GM12878 (cell line): ENCODE data around the gene TPD52L2. TPM values are rescaled to one million over a fixed set of nuclear protein-coding genes. Genes with fewer than 3 reads are reported as not detected.

Experiments
- ATAC-seq: fragments of 200-7000 bp; cut with Tn5 transposase; 3 replicates; pipeline ENCODE4 v1.9.1; 2020; ENCODE audit warnings: mild to moderate bottlenecking, moderate library complexity
- BruUV-seq: library from RNA; stranded (reverse); fragments of 400-500 nt; replicated peaks from 2 replicates; lab custom pipeline; 2021; lab: Mats Ljungman, UMichigan
- CTCF ChIA-PET: fragments of 300-600 bp; sonication (Branson Sonifier 250); formaldehyde crosslinking; extraction: SDS; loops from one replicate; lab custom pipeline; 2021; ENCODE audit warnings: inconsistent platforms; lab: Yijun Ruan, JAX
- POLR2A ChIA-PET: fragments of 350-600 bp; formaldehyde crosslinking; extraction: SDS; loops from one replicate; lab custom pipeline; 2021; ENCODE audit warnings: inconsistent platforms; lab: Charles Lee
- RAD21 ChIA-PET: fragments of 300-600 bp; sonication (Branson Sonifier 250); formaldehyde crosslinking; loops from one replicate; lab custom pipeline; 2023; ENCODE audit warnings: antibody characterized with exemption; ENCODE audit not compliant: unreplicated experiment; lab: Charles Lee
- SMC1A ChIA-PET: fragments of 300-600 bp; sonication (Branson Sonifier 250); formaldehyde crosslinking; loops from one replicate; lab custom pipeline; 2023; ENCODE audit not compliant: unreplicated experiment, uncharacterized antibody; lab: Charles Lee
- DNase-seq: peaks from one replicate; pipeline ENCODE4 v3.0.0-alpha.2; 2011; ENCODE audit warnings: low read depth, low spot score
- FAIRE-seq: peaks from 3 replicates; lab custom pipeline; 2011; peaks lifted over from hg19 to GRCh38; lab: Jason Lieb, UNC
- H2AFZ ChIP-seq: 2 replicates; pipeline ENCODE4 v1.6.0; 2011; ENCODE audit warnings: low read depth, low read length, control low read depth; ENCODE audit not compliant: control insufficient read depth
- H3K27ac ChIP-seq: 2 replicates; pipeline ENCODE4 v1.5.1; 2011; ENCODE audit warnings: control low read depth; ENCODE audit not compliant: control insufficient read depth, insufficient read depth
- H3K27me3 ChIP-seq, 2 experiments: replicated peaks in 1 of 2; 2 replicates each; pipeline versions ENCODE4 v1.6.0 to v1.6.1; 2011; ENCODE audit warnings: low read length in 1 of 2; ENCODE audit not compliant: control insufficient read depth in 2 of 2, insufficient read depth in 2 of 2
- H3K36me3 ChIP-seq, 2 experiments: 2 replicates each; pipeline ENCODE4 v1.5.1; 2011; ENCODE audit warnings: low read length in 1 of 2; ENCODE audit not compliant: control insufficient read depth in 2 of 2, insufficient read depth in 2 of 2
- H3K4me1 ChIP-seq: 2 replicates; pipeline ENCODE4 v1.6.1; 2011; ENCODE audit warnings: mild to moderate bottlenecking, low read length, moderate library complexity, mixed read lengths; ENCODE audit not compliant: control insufficient read depth, insufficient read depth
- H3K4me2 ChIP-seq: 2 replicates; pipeline ENCODE4 v1.6.0; 2011; ENCODE audit warnings: control low read depth; ENCODE audit not compliant: control insufficient read depth, insufficient read depth
- H3K4me3 ChIP-seq: fragments of 200-600 bp; sonication (generic); 2 replicates; pipeline ENCODE4 v1.5.1; 2016
- H3K79me2 ChIP-seq: 2 replicates; pipeline ENCODE4 v1.6.0; 2011; ENCODE audit warnings: low read length; ENCODE audit not compliant: control insufficient read depth, insufficient read depth
- H3K9ac ChIP-seq: 2 replicates; pipeline ENCODE4 v1.8.0; 2011; ENCODE audit warnings: low read length, control low read depth, mixed read lengths; ENCODE audit not compliant: control insufficient read depth, insufficient read depth
- H3K9me3 ChIP-seq: replicated peaks from 3 replicates; pipeline ENCODE4 v1.5.1; 2011; ENCODE audit warnings: mild to moderate bottlenecking, low read length; ENCODE audit not compliant: control insufficient read depth, insufficient read depth
- H4K20me1 ChIP-seq: 2 replicates; pipeline ENCODE4 v1.6.0; 2011; ENCODE audit not compliant: control insufficient read depth, insufficient read depth
- BMI1 ChIP-seq: fragments of 450-650 bp; IDR thresholded peaks from 2 replicates; pipeline ENCODE4 v1.6.1; 2016; ENCODE audit warnings: mild to moderate bottlenecking, moderate library complexity, borderline replicate concordance
- EZH2 ChIP-seq: IDR thresholded peaks from 2 replicates; pipeline ENCODE4 v1.6.1; 2012; ENCODE audit warnings: low read depth, mild to moderate bottlenecking, control low read depth, inconsistent platforms, low read length, borderline replicate concordance; ENCODE audit not compliant: control insufficient read depth
- NR2F1 ChIP-seq: fragments of 450-650 bp; conservative IDR thresholded peaks from 2 replicates; pipeline ENCODE4 v1.6.1; 2017; ENCODE audit warnings: mild to moderate bottlenecking
- PML ChIP-seq: IDR thresholded peaks from 2 replicates; pipeline ENCODE4 v1.6.1; 2012; ENCODE audit warnings: low read length, inconsistent platforms
- SMAD1 ChIP-seq: fragments of 450-650 bp; IDR thresholded peaks from 2 replicates; pipeline ENCODE4 v1.6.1; 2018; ENCODE audit warnings: mild to moderate bottlenecking, low read depth; ENCODE audit not compliant: partially characterized antibody
- WRNIP1 ChIP-seq: IDR thresholded peaks from 2 replicates; pipeline ENCODE4 v1.6.1; 2011; ENCODE audit warnings: low read depth, low read length, improper control_type of control experiment, borderline replicate concordance
- YY1 ChIP-seq: IDR thresholded peaks from 2 replicates; pipeline ENCODE4 v1.6.1; 2011; ENCODE audit warnings: low read depth, mild to moderate bottlenecking, low read length
- WGBS: methylation state at CpG from one replicate; pipeline ENCODE4 v1.1.6; 2016; ENCODE audit warnings: low lambda C conversion rate; ENCODE audit not compliant: insufficient replicate concordance, insufficient coverage; ENCODE audit errors: missing lambda C conversion rate; 5-methylcytosine and 5-hydroxymethylcytosine counted together
- in situ Hi-C: fragments of 300-500 bp; cut with MboI; formaldehyde crosslinking; loops from 9 replicates; pipeline ENCODE4 v1.14.3; 2018; ENCODE audit warnings: mixed read lengths
- intact Hi-C: fragments of 100-400 bp; cut with micrococcal nuclease; formaldehyde crosslinking; loops from one replicate; pipeline ENCODE4 v1.14.2; 2022; ENCODE audit not compliant: unreplicated experiment
- polyA plus RNA-seq, 11 experiments: library from polyadenylated mRNA; depleted of rRNA in 4 of 11; unstranded in 6 of 11; stranded (reverse) in 5 of 11; fragments of >200 nt; fragmentation: Nextera tagmentation in 4 of 11; fragmentation: Illumina TruSeq in 1 of 11; extraction: Ambion mirVana in 4 of 11; extraction: Trizol in 1 of 11; gene quantifications; 1 replicate in 1 of 11; 2 replicates in 10 of 11; pipeline versions ENCODE4 v1.2.1 to v1.2.3, GENCODE V29; 2011 to 2016; ENCODE audit warnings: inconsistent platforms in 2 of 11, missing spikeins in 2 of 11, low read depth in 1 of 11
- total RNA-seq, 4 experiments: library from RNA; depleted of rRNA in 3 of 4; stranded (reverse); fragments of >200 nt in 3 of 4; fragmentation: Illumina TruSeq in 1 of 4; extraction: Trizol in 1 of 4; gene quantifications; 2 replicates each; pipeline versions ENCODE4 v1.2.1 to v1.2.3, GENCODE V29; 2013 to 2021
- TF ChIP-seq, protein P1 (sequence below): fragments of 150-350 bp; IDR thresholded peaks from 2 replicates; pipeline ENCODE4 v1.6.1; 2016; ENCODE audit warnings: low read depth, low read length
- TF ChIP-seq, protein P2 (sequence below): IDR thresholded peaks from 2 replicates; pipeline ENCODE4 v1.6.1; 2012; ENCODE audit warnings: mild to moderate bottlenecking, low read depth, low read length
- TF ChIP-seq, protein P3 (sequence below): fragments of 450-650 bp; formaldehyde crosslinking; IDR thresholded peaks from 2 replicates; pipeline ENCODE4 v1.4.0; 2020; ENCODE audit warnings: mild to moderate bottlenecking, moderate library complexity

Gene TPD52L2
- total and polyA plus RNA-seq, 10 of the 15 experiments (the other 5 are each of a cell fraction or from before 2014, with no cell fraction given), result 1.6 to 71.0 (median 46.3) TPM

- TF ChIP-seq, protein P1, sequence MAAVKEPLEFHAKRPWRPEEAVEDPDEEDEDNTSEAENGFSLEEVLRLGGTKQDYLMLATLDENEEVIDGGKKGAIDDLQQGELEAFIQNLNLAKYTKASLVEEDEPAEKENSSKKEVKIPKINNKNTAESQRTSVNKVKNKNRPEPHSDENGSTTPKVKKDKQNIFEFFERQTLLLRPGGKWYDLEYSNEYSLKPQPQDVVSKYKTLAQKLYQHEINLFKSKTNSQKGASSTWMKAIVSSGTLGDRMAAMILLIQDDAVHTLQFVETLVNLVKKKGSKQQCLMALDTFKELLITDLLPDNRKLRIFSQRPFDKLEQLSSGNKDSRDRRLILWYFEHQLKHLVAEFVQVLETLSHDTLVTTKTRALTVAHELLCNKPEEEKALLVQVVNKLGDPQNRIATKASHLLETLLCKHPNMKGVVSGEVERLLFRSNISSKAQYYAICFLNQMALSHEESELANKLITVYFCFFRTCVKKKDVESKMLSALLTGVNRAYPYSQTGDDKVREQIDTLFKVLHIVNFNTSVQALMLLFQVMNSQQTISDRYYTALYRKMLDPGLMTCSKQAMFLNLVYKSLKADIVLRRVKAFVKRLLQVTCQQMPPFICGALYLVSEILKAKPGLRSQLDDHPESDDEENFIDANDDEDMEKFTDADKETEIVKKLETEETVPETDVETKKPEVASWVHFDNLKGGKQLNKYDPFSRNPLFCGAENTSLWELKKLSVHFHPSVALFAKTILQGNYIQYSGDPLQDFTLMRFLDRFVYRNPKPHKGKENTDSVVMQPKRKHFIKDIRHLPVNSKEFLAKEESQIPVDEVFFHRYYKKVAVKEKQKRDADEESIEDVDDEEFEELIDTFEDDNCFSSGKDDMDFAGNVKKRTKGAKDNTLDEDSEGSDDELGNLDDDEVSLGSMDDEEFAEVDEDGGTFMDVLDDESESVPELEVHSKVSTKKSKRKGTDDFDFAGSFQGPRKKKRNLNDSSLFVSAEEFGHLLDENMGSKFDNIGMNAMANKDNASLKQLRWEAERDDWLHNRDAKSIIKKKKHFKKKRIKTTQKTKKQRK, result no peak
- TF ChIP-seq NR2F1, result no peak
- TF ChIP-seq WRNIP1, result no peak
- TF ChIP-seq YY1, result no peak
These were observed 21.3 kb upstream of the TPD52L2 start (continued) for GRCh38 chr20:63843778-63844177.

DNA sequence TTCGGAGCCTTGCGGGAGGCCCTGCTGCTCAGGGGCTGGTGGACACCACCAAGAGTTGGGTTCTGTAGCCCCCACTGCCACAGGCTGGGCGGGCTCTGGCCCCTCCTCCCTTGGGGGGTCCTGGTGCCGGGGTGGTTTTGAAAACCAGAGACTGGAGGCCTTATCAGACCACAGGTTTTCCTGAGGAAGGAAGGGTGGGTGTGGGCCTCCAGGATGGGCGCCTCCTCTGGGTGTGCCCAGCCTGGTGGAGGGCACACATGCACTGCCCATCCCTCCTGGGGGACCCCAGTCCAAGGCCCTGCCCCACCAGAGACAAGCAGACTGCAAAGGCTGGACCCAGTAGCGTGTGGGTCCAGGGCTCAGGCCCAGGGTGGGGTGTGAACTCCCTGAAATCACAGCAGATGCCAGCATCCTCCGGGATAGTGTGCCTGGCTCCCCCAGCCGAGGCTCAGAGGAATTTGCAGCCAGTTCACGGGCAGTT, 20.5 kb upstream of the TPD52L2 start:
- H3K27me3 ChIP-seq, result peaks cover 0 to 1% of the 10 kb centered on the region in 2 experiments; a peak in 3 of 4 replicates
- no peaks in the 10 kb centered on the region for H3K79me2 ChIP-seq
- no peak overlapping the region for H3K27ac ChIP-seq
- H3K4me3 ChIP-seq, result no peak overlapping the region
- H3K36me3 ChIP-seq, result no peaks in the 10 kb centered on the region
- no TSS peak for BruUV-seq
- no peak for ATAC-seq
- no peak overlapping the region for H3K4me2 ChIP-seq
- FAIRE-seq, result no peak
- ChIA-PET CTCF (no interaction called here), POLR2A (no interaction called here), RAD21 (no interaction called here), SMC1A (no interaction called here)
- TF ChIP-seq SMAD1 (no peak), EZH2 (no peak), BMI1 (no peak), PML (no peak)
- TF ChIP-seq, protein P2, sequence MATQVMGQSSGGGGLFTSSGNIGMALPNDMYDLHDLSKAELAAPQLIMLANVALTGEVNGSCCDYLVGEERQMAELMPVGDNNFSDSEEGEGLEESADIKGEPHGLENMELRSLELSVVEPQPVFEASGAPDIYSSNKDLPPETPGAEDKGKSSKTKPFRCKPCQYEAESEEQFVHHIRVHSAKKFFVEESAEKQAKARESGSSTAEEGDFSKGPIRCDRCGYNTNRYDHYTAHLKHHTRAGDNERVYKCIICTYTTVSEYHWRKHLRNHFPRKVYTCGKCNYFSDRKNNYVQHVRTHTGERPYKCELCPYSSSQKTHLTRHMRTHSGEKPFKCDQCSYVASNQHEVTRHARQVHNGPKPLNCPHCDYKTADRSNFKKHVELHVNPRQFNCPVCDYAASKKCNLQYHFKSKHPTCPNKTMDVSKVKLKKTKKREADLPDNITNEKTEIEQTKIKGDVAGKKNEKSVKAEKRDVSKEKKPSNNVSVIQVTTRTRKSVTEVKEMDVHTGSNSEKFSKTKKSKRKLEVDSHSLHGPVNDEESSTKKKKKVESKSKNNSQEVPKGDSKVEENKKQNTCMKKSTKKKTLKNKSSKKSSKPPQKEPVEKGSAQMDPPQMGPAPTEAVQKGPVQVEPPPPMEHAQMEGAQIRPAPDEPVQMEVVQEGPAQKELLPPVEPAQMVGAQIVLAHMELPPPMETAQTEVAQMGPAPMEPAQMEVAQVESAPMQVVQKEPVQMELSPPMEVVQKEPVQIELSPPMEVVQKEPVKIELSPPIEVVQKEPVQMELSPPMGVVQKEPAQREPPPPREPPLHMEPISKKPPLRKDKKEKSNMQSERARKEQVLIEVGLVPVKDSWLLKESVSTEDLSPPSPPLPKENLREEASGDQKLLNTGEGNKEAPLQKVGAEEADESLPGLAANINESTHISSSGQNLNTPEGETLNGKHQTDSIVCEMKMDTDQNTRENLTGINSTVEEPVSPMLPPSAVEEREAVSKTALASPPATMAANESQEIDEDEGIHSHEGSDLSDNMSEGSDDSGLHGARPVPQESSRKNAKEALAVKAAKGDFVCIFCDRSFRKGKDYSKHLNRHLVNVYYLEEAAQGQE, result no peak
- TF ChIP-seq, protein P3, sequence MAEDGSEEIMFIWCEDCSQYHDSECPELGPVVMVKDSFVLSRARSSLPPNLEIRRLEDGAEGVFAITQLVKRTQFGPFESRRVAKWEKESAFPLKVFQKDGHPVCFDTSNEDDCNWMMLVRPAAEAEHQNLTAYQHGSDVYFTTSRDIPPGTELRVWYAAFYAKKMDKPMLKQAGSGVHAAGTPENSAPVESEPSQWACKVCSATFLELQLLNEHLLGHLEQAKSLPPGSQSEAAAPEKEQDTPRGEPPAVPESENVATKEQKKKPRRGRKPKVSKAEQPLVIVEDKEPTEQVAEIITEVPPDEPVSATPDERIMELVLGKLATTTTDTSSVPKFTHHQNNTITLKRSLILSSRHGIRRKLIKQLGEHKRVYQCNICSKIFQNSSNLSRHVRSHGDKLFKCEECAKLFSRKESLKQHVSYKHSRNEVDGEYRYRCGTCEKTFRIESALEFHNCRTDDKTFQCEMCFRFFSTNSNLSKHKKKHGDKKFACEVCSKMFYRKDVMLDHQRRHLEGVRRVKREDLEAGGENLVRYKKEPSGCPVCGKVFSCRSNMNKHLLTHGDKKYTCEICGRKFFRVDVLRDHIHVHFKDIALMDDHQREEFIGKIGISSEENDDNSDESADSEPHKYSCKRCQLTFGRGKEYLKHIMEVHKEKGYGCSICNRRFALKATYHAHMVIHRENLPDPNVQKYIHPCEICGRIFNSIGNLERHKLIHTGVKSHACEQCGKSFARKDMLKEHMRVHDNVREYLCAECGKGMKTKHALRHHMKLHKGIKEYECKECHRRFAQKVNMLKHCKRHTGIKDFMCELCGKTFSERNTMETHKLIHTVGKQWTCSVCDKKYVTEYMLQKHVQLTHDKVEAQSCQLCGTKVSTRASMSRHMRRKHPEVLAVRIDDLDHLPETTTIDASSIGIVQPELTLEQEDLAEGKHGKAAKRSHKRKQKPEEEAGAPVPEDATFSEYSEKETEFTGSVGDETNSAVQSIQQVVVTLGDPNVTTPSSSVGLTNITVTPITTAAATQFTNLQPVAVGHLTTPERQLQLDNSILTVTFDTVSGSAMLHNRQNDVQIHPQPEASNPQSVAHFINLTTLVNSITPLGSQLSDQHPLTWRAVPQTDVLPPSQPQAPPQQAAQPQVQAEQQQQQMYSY (CRISPR knock-in tag), result no peak
- whole genome bisulfite sequencing, result 13% methylated on average over 9 of the region's 9 CpGs
- intact Hi-C loops, result no loop called here
- no peak overlapping the region for H2AFZ ChIP-seq
- H3K9me3 ChIP-seq, result no peaks in the 10 kb centered on the region
- H3K9ac ChIP-seq, result no peak overlapping the region
- H4K20me1 ChIP-seq, result no peaks in the 10 kb centered on the region
- in situ Hi-C loops, result no loop called here
- DNase-seq, result no peak
- peaks cover 19% of the 10 kb centered on the region for H3K4me1 ChIP-seq
